Muscle of back (tissue), 13 donors: ENCODE results near the gene COL6A3. TPM values are rescaled to one million over a fixed set of nuclear protein-coding genes. Genes with fewer than 3 reads are reported as not detected.

ENCODE experiments used
- DNase-seq, 3 donors: peaks; one replicate each; pipeline versions ENCODE4 v3.0.0 to v3.0.0-alpha.2; 2013
- long read RNA-seq, 9 donors: transcript quantifications; one replicate each; lab custom pipeline, GENCODE V29; 2026
- polyA plus RNA-seq, 10 donors: library from polyadenylated mRNA; unstranded; fragments of 120-200 nt; gene quantifications; one replicate each; pipeline ENCODE4 v1.2.1, GENCODE V29; 2013; ENCODE audit not compliant: insufficient read length in 10 of 10

Gene COL6A3, protein sequence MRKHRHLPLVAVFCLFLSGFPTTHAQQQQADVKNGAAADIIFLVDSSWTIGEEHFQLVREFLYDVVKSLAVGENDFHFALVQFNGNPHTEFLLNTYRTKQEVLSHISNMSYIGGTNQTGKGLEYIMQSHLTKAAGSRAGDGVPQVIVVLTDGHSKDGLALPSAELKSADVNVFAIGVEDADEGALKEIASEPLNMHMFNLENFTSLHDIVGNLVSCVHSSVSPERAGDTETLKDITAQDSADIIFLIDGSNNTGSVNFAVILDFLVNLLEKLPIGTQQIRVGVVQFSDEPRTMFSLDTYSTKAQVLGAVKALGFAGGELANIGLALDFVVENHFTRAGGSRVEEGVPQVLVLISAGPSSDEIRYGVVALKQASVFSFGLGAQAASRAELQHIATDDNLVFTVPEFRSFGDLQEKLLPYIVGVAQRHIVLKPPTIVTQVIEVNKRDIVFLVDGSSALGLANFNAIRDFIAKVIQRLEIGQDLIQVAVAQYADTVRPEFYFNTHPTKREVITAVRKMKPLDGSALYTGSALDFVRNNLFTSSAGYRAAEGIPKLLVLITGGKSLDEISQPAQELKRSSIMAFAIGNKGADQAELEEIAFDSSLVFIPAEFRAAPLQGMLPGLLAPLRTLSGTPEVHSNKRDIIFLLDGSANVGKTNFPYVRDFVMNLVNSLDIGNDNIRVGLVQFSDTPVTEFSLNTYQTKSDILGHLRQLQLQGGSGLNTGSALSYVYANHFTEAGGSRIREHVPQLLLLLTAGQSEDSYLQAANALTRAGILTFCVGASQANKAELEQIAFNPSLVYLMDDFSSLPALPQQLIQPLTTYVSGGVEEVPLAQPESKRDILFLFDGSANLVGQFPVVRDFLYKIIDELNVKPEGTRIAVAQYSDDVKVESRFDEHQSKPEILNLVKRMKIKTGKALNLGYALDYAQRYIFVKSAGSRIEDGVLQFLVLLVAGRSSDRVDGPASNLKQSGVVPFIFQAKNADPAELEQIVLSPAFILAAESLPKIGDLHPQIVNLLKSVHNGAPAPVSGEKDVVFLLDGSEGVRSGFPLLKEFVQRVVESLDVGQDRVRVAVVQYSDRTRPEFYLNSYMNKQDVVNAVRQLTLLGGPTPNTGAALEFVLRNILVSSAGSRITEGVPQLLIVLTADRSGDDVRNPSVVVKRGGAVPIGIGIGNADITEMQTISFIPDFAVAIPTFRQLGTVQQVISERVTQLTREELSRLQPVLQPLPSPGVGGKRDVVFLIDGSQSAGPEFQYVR (N-terminal part only)
- 100 to 1,000 TPM; 229 to 489 (median 278) TPM for polyA plus RNA-seq
- long read RNA-seq, donor 1, full-length matches to known transcripts = 5 of 104 reads
- long read RNA-seq, donor 1, partial matches to known transcripts = 99 of 104 reads
- long read RNA-seq, donor 1, other reads (novel, unspliced or antisense) = 0 of 104 reads
- long read RNA-seq, donor 2, full-length matches to known transcripts = 7 of 56 reads
- long read RNA-seq, donor 2, partial matches to known transcripts = 49 of 56 reads
- long read RNA-seq, donor 2, other reads (novel, unspliced or antisense) = 0 of 56 reads
- long read RNA-seq, donor 3 = 0 reads
- long read RNA-seq, donor 4, full-length matches to known transcripts = 10 of 92 reads
- long read RNA-seq, donor 4, partial matches to known transcripts = 82 of 92 reads
- long read RNA-seq, donor 4, other reads (novel, unspliced or antisense) = 0 of 92 reads
- long read RNA-seq, donor 5, full-length matches to known transcripts = 11 of 374 reads
- long read RNA-seq, donor 5, partial matches to known transcripts = 363 of 374 reads
- long read RNA-seq, donor 5, other reads (novel, unspliced or antisense) = 0 of 374 reads
- long read RNA-seq, donor 6, full-length matches to known transcripts = 12 of 148 reads
- long read RNA-seq, donor 6, partial matches to known transcripts = 136 of 148 reads
- long read RNA-seq, donor 6, other reads (novel, unspliced or antisense) = 0 of 148 reads
- long read RNA-seq, donor 7, full-length matches to known transcripts = 11 of 193 reads
- long read RNA-seq, donor 7, partial matches to known transcripts = 182 of 193 reads
- long read RNA-seq, donor 7, other reads (novel, unspliced or antisense) = 0 of 193 reads
- long read RNA-seq, donor 8, full-length matches to known transcripts = 12 of 133 reads
- long read RNA-seq, donor 8, partial matches to known transcripts = 121 of 133 reads
- long read RNA-seq, donor 8, other reads (novel, unspliced or antisense) = 0 of 133 reads
- long read RNA-seq, donor 9, partial matches to known transcripts = 12 of 14 reads
- long read RNA-seq, donor 9, other reads (novel, unspliced or antisense) = 0 of 14 reads

DNA sequence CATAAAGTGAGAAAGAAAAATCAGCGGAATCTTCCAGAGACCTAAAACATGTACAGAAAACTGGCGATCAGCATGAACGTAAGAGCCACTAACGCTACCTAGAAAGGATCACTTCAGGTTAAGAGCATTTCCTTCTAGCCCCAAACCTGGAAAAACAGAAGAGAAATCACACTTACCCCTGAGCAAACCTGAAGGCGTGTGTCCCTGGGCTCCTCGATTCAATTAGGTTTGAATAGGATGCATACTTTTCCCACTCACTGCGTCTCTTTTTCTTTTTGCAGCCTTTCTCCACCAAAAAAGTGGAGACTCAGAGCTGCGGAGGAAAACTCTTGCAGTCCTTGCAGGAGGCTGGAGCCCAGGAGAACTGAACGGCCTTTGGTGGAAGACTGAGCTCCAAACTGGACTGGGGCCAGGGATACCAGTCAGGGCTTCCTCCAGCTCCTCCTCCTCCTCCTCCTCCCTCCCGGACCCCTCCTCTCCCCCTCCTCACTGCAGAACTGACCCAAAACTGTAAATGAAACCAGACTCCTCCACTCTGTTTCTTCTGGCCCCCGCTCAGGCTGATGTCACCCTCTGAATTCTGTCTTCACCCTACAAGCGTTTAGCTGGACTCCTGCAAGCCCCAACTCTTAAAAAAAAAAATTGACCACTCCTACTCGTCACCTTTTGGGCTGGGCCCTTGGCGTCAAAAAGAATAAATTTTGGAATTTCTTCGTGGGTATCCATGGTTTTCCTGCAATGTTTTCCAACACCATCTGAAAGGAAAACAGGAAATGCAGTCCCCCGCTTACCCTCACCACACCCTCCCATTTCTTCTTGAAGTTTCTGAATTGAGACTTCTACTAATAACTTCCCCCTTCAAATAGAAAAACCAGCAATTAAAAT, at the start of gene COL6A3:
Gene COL6A3, minus strand, starts transcription at position 388 of the 885 bp plus-strand sequence. CDS start 17,347 bp downstream, outside the sequence.
- DNase-seq = peak; percentile 90 to 95 (median 93)

DNA sequence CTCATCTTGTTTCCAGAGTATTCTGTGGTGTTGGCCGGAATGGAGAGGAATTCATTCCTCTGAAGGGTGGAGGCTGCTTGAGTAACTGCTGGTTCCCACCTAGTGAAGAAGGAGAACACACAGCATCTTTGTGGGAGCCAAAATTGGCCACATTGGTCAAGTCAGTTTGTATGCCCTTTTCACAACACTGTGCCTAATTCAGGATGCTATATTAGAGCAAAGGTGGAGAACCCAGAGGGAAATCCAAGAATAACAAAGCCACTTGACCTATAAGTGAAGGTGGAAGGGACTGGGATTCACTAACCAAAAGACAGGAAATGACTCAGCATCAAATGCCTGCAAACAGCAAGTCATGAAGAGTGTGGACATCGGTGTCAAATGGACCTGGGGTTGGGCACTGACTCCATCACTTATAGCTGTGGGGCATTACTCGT, 45.8 kb upstream of the COL6A3 start:
- no peak for DNase-seq

DNA sequence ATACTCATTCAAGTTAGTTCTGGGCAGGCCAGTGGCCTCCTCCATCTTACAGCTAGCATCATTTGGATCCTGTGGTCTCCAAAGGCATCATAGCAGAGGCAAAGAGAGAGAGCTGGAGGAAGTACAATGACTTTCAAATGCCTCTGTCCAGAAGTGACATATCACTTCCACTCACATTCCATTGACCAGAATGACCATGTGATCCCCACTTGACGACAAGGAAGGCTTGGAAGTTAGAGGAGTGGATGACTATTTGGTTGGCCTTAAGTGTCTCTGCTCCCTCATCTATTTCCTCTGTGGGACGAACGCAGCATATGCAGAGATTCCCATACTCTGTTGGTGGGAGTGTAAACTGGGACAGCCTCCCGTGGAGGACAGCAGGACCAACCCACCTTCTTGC, 45.3 kb upstream of the COL6A3 start:
- no peak for DNase-seq

DNA sequence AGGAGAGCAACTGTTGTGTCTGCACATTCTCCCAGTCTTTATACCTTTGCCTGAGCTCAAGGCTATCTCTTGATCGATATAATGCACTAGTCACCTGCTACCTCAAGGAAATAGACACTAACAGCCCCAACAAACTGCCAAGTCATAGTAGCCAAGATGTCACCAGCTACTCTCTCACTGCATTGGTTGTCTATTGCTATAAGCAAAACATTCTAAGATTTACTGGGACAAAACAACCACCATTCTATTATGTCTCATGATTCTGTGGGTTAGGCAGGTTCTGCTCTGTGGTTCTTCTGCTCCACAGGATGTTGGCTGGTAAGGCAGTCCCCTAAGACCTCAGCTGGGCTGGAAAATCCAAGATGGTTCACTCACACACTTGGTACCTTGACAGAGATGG, 44.6 kb upstream of the COL6A3 start:
- DNase-seq = no peak

DNA sequence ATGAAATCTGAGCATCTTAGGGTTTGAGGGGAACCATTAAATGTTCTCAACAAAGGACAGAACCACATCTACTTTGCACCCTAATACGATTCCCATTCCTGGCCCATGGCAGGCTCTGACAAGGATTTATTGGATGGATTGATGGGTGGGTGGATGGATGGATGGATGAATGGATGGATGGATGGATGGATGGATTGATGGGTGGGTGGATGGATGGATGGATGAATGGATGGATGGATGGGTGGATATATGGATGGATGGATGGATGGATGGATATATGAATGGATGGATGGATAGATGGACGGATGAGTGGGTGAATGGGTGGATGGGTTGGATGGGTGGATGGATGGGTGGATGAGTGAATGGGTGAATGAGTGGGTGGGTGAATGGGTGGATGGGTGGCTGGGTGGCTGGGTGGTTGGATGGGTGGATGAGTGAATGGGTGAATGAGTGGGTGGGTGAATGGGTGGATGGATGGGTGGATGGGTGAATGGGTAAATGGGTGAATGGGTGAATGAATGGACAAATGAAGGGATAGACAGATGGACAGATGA, 43.5 kb upstream of the COL6A3 start:
- no peak for DNase-seq

DNA sequence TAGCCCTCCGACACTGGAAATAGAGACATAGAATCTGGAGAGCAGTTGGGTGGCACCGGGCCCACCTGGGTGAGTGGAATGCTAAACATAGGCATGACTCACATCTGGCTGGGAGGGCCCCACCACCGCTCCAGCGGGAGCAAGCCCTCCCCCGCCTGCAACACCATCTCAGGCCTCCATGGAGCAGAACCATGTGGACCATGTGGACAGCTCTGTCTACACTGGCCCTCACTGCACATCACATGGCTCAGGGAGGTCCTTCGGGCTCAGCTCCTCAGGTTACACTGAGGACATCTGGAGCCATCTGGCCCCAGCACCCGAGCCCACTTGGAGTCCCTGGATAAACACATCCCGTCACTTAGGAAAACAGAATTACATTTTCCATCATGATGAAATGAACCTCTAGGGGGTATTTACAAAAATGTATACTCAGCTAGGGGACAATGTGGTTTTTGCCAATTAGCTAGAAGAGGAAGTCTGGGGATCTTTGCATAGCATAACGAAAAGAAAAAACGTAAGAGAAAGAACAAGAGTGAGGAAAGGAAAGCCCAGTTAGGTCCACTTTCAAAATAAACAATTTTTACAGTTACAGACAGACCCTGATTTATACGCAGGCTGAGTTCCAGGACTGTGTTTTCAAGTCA, 42.4 kb upstream of the COL6A3 start:
- peak in 2 of 3 donors; percentile 59 to 80 for DNase-seq

DNA sequence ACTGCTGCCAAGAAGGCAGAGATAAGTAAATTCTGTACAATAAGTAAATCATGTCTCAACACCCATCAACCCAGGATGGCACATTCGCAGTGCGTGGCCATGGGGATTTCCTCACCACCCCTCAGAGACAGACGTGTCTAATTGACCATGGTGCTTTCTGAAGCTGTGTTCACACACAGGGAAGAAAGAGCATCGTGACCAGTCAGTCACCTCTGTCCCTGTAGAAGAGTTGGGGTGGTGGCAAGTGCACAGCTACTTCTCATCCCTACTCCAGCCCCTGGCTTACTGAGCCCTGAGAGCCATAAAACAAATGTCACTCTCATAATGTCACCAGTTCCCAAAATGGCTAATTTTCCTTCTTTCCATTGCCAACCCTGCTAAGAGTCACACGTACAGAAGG, 41.8 kb upstream of the COL6A3 start:
- no peak for DNase-seq

DNA sequence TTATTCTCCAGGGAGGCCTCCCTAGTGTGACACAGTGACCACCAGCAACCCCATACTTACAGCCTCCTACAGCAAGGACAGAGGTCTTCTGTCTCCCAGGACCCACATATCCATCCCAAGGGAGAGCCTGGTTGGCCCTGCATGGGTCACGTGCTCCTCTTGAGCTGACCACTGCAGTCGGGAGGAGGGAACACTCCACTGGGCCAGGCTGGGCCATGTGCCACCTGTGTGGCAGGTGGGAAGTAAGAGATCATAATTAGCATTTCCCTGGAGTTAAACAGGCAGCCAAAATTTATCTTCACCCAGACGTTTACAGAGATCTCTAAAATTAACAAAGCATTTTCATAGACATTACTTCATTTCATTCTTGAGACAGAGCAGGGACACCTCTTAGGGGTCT, 39.7 kb upstream of the COL6A3 start:
- DNase-seq = no peak

DNA sequence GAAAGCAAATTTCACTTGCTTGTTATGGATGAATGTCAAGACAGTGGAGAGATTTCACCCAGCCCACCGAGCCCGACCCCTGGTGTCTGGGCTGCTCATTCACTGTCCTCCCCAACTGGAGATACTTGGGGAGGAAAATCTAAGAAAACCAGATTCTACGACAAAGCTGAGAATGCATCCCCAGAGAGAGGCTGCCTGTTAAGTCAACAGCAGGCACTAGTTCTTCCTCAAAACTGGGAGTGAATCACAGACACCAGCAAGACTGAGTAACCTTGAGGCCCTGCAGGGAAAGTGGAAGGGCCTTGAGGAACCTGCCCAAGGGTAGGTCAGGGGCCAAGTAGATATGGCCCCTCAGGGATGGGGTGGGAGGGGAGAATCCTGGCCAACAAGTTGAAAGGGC, 38.9 kb upstream of the COL6A3 start:
- peak in 1 of 3 donors; percentile 34 for DNase-seq

DNA sequence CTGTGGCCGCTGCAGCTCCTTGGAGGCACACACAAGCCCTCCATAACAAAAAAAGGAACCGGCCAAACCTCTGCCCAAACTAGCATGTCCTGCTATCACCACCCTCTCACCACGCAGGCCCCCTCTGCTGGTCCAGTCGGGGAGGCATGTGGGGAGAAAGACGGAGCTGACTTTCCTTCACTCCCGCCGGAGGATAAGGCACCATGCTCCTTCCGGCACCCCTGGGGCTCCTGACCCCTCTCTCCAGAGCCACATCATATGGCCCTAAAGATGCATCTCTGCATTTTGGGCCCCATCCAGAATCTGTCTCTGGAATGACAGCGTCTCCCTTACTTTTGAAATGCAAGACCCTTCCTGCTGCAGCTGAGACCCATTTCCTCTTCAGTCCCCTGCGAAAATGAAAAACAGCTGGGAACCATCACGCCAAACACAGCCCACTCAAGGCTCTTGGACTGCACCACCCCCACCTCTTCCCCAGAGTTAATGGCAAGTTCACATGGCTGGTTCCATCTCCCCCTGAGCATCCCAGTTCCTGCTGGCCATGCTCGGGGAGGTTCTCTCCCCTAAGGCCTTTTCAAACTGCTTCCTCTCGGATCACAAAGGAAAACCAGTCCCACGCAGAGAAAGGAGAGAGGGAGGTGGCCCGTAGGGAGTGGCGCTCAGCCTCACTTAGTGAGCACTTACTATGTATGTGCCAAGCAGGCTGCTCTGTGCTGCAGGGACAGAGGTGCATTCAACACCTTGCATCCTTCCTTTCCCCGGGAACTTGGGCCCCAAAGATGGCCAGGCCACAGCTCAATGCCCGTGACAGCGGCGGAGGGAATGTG, 37.9 kb upstream of the COL6A3 start:
- DNase-seq = peak in 1 of 3 donors; percentile 77

DNA sequence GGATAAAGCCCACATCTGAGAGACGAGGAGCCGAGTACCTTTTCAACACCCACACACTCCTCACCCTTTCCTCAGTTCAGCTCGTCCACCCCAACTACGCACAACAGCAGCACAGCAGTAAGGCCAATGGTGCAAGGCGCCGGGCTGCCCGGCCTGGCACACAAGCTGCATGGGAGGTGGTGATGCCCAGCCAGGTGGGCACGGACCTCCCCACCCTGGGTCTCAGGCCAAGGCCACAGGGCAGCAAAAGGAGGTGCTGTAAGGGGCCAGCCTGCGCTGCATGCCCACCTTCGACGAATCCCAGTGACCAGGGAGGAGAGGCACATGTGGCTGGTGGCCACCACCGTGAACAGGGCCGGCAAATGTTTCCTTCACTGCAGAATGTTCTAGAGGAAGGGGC, 36.6 kb upstream of the COL6A3 start:
- no peak for DNase-seq

DNA sequence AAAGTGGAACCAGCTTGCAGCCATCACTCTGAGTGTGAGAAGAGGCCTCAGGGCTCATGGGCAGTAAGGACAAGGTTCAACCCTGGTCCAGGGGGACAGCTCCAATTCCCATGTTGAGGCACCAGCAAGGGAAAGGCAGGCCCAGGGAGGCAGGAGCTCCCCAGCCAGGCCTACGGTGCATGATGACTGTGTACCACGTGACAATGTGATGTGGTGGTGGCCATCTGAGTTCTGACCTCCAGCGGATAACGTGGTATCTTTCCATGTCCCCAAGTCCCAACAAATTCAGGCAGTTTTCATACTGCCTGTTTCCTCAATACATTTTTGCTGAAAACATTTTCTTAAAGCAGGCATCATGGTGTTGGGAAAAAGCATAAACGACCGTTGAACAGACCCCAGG, 36.1 kb upstream of the COL6A3 start:
- no peak for DNase-seq

DNA sequence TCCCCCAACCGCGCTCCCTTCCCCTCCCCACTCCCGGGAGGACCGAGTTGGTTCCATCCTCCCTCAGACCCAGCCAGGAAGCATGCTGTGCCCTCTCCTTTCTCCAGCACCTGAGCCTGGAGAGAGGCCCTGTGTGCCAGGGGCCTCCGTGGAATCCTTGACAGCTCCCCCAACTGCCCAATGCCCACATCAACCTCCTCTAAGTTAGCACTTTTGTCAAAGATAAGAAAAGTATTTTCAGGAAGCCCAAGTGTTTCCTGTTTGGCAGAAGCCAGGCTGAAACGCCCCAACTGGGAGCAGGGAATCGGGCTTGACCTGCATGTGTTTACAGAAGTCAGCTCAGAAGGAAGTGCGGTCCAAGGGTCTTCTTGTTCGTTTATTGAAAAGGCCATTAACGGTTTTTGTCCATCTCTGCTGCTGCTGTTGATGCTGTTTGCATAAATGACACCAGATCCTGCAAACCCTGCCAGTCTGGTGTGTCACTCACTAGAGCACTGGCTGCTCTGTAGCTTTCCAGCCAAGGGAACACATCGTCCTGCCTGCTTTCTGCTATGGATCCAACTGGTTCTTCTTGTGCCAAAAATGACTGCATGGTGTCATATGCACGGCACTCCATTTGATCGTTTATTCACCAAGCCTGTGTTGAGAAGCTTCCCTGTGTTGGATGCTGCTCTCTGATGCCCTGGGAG, 35.4 kb upstream of the COL6A3 start:
- DNase-seq = peak in 1 of 3 donors; percentile 72

DNA sequence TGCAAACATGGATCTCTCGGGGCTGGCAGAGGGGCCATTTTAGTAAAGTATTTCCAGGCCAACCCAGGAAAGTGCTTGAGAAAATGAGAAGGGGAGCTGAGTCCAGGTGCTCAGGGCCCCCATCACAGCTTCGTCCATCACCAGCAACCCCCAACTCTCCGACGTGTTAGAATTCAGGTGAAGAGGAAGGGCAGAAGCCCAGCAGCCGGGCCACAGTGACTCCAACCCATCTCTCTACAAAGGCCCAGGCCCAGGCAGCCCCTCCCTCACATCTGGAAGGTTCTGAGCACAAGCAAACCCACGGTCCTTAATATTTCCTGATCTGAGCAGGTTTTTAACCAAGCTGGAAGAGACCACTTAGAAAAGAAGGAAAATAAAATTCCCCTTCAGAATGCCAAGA, 34.7 kb upstream of the COL6A3 start:
- DNase-seq = no peak

DNA sequence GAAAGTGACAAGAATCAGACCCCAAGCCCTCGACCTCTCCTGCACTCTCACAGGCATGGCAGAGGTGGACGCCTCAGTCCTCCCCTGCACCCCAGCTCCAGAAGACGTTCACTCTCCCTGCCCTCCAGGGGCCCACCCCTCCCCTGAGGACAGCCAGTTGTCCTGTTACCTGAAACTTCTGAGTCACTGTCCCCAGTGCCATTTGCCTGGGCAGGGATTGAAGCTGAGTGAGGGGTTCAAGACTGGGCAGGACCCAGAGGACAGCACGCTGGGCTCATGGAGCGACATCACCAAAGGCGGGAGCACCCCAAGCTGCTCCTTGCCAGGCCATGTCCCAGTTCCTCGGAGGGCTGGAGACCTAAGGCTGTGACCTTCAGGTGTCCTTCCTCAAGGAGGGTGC, 34.2 kb upstream of the COL6A3 start:
- no peak for DNase-seq

DNA sequence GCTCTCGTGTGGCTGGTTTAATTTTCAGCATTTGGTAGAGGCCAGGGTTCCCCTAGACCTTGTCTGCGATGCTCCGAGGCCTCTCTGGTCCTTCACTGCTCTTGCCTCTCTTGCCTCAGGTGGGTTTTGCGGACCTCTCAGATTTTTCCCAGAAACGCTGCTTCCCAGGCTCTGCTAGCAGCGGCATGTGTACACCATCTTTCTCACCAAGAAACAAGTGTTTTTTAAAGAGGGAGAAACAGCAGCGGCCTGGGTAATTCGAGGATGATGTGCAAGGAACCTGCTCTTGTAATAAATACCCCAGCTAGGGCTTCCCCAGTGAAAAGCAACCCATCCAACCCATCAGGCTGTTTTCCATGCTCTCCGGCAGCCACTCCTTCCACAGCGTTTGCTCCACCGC, 33.5 kb upstream of the COL6A3 start:
- DNase-seq = no peak
